NCI-H2227 treated with DMSO at 0.1 percent for 48 hours (cell line): ENCODE data around the gene TUBGCP2.
A peak's percentile ranks its signal among the peaks of the same experiment; 100 is the strongest.

ENCODE experiments used
- DNase-seq: peaks from one replicate; lab custom pipeline; 2025; lab: John Stamatoyannopoulos, UW

Gene TUBGCP2, protein sequence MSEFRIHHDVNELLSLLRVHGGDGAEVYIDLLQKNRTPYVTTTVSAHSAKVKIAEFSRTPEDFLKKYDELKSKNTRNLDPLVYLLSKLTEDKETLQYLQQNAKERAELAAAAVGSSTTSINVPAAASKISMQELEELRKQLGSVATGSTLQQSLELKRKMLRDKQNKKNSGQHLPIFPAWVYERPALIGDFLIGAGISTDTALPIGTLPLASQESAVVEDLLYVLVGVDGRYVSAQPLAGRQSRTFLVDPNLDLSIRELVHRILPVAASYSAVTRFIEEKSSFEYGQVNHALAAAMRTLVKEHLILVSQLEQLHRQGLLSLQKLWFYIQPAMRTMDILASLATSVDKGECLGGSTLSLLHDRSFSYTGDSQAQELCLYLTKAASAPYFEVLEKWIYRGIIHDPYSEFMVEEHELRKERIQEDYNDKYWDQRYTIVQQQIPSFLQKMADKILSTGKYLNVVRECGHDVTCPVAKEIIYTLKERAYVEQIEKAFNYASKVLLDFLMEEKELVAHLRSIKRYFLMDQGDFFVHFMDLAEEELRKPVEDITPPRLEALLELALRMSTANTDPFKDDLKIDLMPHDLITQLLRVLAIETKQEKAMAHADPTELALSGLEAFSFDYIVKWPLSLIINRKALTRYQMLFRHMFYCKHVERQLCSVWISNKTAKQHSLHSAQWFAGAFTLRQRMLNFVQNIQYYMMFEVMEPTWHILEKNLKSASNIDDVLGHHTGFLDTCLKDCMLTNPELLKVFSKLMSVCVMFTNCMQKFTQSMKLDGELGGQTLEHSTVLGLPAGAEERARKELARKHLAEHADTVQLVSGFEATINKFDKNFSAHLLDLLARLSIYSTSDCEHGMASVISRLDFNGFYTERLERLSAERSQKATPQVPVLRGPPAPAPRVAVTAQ

DNA sequence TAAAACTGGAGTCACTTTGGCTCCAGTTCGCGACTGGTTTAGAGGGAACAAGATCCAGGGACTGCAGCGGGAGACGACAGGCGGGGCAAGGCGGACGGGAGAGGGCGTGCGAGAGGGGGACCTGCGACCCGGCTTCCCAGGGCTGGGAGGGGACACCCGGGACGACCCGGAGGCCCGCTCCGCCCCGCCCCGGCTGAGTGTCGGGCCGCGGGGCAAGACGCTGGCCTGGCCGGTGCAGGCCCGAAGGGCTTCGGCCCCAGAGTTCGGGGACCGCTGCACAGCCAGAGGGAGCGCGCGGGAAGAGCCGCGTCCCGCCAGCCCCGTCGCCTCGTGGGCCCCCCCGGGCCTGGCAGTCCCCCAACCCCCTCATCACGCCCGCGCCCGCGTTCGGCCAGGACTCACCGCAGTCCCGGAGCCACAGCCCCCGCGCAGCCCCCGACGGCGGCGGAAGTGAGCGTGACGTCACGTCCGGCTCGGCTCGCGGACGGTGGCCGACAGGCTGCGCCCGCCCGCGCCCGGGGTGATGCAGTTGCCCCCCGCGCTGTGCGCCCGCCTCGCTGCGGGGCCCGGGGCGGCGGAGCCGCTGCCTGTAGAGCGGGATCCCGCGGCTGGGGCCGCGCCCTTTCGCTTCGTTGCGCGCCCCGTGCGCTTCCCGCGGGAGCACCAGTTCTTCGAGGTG, at the start of gene TUBGCP2, which contains the start of gene ZNF511:
Gene TUBGCP2 (minus strand): TSS at position 452 of the 679 bp plus-strand sequence. CDS start 5,931 bp downstream, outside the sequence.
Gene ZNF511 (plus strand): TSS at position 494 of the 679 bp plus-strand sequence. CDS start 30 bp downstream, at position 524.
- peak; percentile 65 for DNase-seq

DNA sequence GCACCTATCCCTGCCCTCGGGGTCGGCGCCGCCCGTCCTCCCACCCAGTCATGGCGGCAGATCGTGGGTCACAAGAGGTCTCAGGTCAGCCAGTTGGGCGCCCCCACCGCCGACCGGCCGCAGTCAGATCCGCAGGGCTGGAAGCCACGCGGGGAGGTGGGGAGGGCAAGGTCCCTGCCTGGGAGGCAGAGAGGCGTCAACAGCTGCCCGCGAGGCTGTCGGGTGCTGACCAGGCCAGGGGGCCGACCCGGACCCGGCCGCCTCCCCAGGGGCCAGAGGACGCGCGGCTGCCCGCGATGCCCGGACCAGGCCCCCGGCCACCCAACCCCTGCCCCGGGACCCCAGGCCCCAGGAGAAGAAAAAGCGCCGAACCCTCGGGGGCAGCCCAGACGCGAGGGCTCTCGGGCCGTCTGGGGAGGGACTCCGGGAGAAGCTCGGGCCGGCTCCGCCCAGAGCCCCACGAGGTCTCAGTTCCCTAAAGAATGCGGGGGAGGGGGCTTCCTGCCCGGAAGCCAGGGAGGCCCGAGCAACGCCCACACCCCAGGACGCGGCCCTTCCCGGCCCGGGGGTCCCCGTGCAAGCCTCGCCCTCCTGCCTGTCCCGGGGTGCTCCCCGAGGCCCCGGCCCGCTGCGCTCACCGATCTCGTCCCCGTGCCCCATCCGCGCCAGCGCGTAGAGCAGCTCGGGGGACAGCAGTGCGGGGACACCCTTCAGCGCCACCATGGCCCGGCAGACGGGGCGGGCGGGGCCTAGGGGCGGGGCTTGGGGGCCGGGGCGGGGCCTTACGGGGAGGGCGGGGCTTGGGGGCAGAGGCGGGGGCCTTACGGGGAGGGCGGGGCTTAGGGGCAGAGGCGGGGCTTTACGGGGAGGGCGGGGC, 48.9 kb upstream of the TUBGCP2 start, which contains the start of gene FUOM:
Gene FUOM (minus strand): TSS at position 735 of the 877 bp plus-strand sequence. CDS start 12 bp downstream, at position 723.
- DNase-seq: peak; percentile 1

DNA sequence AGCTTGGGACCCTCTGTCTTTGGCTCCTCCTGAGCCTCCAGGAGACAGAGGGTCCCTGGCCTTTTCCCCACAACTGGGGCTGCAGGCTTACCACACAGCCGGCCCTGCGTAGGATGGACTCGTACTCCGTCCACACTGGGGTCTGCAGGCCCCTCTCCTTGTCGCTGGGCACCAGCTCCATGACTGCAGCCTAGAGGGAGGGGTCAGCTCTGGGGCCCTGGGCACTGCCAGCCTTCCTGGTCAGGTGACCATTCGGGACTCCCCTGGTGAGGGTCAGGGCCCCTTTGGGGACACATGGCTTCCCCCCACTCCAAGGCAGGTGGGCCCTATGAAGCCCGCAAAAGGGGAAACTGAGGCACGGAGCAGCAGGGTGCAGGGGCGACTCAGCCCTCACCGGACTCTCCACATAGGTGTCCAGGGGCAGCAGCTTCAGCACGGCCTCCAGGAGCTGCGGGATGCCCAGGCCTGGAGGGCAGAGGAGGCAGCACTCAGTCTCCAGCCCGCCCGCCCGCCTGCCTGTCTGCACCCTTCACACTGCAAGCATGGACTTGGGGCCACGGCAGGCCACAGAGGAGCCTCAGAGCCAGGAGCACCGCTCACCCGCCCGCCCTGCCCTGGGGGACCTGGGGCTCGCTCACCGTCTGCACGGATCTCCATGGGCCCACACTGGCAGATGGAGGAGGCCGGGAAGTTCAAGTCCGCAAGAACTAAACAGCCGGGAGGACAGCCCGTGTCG, 48.0 kb upstream of the TUBGCP2 start:
- no peak for DNase-seq

DNA sequence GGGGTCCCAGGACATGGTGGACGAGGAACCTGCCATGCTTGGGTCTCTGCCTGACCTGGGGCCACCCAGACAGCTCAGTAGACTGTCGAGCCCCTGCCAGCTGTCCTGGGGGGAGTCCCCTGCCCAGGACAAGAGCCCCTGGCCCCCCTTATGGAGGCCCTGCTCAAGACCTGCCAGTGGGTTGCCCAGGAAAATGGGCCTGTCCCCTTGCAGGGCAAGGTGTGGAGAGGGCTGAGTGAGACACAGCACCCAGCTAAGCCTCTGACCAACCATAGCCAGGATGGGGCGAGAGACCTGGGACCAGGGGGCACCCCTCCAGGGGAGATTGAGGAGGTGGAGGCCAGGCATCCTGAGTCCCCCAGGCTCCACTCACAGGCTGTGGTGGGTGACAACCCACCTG, 47.3 kb upstream of the TUBGCP2 start:
- DNase-seq: no peak

DNA sequence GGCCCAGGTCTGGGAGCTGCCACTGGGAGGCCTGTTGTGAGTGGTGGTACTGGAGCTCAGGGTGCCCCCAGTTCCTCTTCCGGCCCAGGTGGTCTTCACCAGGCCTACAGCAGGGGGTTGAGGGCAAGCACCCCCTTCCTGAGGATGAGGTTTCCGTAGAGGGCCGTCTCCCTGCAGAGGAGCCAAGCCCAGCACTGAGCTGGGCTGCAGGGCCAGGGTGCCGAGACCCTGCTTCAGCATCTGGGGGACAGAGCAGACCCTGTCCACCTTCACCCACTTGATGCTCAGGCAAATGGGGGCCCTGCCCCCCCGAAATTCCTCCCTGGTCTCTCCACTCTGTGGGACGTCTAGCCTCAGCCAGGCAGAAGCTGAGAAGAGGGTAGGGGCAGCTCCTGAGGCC, 46.6 kb upstream of the TUBGCP2 start:
- no peak for DNase-seq

DNA sequence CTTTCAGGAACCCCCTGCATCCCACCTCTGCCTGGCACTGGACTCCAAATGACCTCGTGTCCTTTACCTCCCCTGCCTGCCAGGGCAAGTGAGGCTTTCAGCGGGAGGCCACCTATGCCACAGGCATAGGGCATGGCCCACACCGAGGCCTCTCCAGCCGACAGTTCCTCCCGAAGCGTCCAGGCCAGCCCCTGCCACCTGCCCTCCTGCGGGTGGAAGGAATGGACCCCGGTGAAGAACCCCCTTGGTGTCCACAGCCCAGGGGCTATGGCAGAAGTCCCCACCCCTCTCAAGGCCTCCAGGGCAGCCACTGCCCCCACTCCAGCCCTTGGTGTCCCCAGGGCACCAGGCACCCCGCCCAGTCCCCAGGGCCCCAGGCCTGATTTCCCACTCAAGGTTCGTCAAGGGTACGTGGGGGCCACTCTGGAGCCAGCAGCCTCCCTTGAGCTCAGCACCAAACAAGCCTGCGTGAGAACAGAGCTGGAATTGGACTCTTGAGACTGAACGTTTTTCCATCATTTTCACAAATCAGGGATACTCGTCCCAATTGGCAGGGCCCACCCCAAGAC, 46.1 kb upstream of the TUBGCP2 start:
- no peak for DNase-seq

DNA sequence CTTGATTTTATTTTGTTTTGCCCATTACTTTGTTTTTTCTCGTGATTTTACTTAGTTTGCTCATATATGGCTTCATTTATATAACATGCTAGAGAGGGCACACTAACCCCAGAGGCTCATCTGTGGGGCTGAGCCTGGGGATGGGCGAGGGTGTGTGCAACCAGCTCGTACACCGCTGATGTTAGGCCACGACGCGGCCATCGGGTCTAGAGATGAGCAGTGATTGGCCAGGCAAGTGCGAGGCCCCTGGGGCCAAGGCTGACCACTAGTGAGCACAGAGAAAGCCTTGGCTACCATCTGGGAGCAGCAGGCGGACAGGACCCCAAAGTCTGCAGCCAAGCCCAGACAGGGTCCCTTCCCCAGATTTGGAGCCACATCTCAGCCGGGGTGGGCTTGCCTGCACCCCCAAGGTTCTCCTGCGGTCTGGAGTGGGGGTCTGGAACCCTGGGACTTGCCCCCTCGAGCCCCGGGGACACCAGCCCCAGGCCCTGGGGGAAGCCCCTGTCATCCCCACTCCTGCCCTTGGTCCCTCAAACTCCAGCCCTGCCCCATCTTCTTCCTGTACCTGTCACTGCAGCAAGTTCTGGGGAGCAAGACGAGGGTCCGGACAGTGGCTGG, 45.4 kb upstream of the TUBGCP2 start:
- no peak for DNase-seq

DNA sequence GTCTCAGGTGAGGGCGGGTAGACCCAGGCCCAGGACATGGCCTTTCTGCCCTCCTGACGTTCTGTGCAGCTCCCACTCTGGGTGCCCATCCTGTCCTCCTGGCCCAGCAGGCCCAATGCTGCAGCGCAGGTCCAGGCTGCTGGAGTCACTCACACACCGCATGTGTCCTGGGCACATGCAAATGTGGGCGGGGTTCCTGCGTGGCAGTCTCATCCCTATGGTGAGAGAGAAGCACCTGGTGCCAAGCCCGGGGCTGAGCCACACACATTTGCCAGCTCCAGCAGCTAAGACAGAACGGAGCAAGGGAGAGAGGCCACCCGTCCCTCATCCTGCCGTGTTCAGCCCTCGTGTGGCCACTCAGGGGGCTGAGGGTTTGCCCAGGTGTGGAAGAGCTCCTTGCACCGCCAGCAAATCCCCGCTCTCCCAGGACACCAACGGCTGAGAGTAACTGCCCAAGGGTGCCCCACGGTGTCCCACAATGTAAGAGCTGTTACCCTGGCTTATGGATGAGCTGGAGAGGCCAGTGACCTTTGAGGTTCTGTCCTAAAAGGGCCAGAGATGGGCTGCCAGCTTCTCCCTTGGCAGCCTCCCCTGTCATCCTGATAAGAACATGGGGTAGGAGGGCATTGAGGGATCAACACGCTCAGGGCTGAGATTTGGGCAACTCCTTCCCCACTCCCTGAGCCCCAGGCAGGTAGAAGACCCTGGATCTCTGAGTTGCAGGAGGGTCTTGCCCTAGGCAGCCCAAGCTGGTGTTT, 44.7 kb upstream of the TUBGCP2 start:
- no peak for DNase-seq

DNA sequence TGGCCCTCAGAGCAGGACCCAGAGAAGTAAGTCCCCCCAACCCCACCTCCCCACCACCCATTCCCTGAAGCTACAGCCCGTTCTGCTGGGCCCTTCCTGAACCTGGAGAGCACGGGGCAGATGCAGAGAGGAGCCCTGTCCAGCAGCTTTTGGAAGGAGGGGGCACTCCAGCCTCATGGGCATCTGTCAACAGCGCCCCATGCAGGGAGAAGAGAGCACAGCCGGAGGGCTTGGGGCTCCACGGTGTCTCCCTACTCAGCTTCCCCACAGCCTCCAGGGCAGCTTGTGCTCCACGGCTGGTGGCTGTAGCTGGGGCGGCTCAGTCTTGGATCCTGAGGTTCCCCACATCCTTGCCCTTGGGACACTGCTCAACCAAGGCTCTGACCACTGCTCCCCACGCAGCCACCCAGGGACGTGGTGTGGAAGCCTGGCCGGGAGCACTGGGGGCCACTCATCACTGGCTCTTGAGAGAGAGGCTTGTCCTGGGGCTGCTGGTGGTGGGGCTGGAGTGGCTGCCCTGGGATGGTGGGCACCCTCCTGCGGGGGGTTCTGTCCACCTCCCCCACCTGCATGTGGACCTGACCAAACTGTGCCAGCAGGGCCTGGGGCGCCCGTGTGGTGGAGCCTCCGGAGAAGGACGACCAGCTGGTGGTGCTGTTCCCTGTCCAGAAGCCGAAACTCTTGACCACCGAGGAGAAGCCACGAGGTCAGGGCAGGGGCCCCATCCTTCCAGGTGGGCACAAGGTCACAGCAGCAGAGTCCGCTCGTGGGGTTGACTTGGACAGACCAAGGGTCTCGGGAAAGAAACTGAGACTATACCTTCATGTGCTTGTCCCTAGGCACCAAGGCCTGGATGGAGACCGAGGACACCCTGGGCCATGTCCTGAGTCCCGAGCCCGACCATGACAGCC, 43.0 kb upstream of the TUBGCP2 start:
- DNase-seq: no peak

DNA sequence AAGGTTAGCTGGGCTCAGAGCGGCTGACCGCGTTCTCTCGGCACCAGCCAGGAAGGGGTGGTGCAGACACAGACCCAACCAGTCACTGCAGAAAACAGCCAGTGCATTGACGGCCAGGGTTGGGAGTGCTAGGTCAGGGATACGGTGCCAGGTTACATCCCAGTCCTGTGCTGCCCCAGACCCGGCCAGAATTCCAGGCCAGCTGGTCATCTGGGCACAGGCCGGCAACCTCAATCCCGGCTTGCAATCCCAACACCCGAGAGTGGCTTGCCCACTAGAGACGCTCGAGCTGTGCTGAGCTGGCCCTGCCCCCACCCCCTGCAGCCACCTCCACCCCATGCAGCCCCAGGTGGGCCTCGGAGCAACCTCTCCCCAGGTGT, 42.3 kb upstream of the TUBGCP2 start:
- DNase-seq: no peak

DNA sequence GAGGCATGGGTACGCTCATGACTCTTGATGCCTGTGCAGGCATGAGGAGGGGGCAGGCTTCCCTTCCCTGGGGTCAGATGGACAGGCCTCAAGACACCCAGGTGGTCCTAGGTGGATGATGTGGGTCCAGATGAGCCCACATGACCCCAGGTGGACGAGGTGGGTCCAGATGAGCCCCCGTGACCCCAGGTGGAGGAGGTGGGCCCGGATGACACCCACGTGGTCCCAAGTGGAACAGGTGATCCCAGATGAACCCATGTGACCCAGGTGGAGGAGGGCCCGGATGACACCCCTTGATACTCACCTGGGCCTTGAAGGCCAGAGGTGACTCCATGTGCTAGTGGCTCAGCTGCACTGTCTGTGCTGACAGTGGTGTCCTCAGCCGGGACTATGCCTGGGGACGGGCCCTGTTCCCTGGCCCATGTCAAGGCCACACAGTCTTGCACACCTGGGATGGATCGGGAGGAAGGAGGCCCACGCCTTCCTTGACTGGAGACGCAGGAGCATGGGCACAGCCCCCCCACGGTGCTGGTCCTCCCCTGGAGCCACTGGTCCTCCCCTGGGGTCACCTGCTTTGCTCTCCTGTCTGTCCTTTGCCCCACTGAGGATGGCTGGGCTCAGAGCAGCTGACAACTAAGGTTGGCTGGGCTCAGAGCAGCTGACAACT, 41.7 kb upstream of the TUBGCP2 start:
- DNase-seq: no peak

DNA sequence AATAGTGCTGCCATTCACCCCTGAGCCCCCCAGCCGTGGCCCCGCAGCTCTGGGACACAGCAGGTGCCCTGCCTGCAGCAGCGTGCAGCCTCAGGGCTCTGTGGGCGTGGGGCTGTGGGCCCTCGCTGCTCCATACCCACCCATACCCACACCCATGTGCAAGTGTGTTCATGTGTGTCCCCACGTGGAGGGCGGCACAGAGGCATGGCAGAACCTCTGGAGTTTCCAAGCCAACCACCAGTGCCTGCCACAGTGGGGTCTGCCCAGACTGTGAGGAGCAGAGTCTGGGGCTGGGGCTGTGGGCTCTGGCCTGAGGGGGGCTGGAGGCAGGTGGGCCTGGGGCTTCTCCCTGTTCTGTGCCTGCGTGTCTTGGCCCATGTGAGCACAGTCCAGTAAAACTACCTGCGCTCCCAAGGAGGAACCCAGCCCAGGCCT, 40.9 kb upstream of the TUBGCP2 start:
- DNase-seq: no peak

DNA sequence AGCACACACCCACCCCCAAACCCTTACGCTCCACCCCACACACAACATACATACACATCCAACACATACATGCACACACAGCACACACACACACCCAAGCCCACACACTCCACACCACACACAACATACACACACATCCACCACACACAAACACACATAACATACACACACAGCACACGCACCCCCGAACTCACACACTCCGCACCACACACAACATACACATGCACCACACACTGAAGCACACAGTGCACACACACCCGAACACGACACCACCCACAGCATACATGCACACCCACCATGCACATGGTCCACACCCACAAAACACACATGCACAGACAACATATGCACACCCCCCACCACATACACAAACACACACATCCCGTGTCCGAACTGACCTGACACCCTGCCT, 40.5 kb upstream of the TUBGCP2 start:
- DNase-seq: no peak

DNA sequence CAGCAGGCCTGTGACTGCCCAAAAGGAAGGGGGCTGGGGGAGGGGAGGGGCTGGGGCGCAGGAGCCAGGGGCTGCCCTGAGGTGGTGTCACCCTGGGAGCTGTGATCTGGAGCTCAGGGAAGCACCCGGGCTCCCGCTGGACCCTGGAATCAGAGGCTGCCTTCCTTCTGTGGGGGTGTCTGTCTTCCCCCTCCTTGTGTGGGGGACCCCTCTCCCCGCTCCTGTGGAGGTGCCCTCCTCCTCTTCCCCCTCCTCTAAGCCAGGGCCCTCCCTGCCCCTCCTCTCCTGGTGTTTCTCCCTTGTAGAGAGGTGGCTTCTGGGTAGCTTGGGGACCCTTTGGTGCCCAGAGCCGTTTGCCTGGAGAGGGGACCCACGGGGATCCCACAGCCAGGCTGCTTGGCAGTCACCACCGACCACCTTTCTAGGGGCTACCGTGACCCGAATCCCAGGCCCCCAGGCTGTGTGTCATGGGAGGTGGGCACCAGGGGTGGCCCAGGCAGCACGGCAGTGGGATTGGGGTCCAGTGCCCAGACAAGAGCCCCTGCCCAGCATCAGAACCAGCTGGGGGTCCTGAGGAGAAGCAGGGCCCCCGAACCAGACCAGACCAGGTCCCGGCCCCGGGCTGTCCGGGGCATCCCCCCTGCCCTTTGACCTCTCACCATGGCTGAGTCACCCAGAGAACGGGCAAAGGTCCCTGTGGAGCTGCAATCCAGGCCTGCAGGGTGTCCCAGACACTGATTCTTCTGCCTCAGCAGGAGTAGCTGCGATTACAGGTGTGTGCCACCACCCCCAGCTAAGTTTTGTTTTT, 39.2 kb upstream of the TUBGCP2 start:
- DNase-seq: no peak

DNA sequence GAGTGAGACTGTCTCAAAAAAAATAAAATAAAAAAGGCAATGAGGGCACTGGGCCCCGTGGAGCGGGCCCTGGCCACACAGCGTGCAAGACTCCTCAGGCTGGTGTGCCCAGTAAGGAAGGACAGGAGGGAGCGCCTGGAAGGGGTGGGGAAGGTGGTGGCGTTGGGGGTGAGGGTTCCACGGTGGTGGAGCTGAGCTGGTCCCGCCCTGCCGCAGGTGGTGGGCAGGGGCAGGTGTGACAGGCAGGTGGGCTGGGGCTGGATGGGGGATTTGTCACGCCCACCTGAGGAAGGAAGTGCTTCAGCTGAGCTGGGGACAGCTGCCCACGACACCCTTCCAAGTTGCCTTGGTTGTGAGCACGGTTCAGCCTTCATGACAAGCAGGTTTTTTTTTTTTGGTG, 37.7 kb upstream of the TUBGCP2 start:
- DNase-seq: no peak

DNA sequence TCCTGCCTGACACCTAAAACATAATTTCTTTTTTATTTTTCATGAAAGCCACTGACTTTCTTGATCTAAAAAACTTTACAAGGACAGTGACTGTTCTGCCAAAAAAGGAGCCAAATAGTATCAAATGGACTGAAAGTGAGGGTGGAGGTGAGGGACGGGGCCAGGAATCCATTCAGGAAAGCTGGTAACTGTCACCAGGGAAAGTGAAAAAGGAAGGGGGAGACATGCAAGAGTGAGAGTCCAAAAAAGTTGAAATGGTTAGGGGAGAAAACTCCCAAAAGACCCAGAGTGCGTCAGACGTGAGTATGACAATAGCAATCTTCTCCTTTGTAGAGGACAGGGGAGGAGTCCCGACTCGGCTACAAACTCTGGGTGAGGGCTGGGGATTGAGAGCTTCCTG, 35.6 kb upstream of the TUBGCP2 start:
- DNase-seq: no peak
